GM19099 (cell line): ENCODE results near the gene LCNL1.

Source experiments
- POLR2A ChIP-seq: IDR thresholded peaks from 3 replicates; pipeline ENCODE4 v1.6.1; 2011; ENCODE audit warnings: low read depth; ENCODE audit not compliant: insufficient read length; ENCODE audit errors: extremely low read depth

Gene LCNL1

GRCh38 chr9:136985027-136985602, 2.3 kb downstream of the LCNL1 start:
- no peak for TF ChIP-seq POLR2A

- no peak for TF ChIP-seq POLR2A
These were observed 3.1 kb downstream of the LCNL1 start for GRCh38 chr9:136985853-136986252.

- no peak for TF ChIP-seq POLR2A
These were observed 6.1 kb downstream of the LCNL1 start for GRCh38 chr9:136988872-136989271.

- TF ChIP-seq POLR2A, result no peak
These were observed 7.6 kb downstream of the LCNL1 start for GRCh38 chr9:136990242-136990911.

- TF ChIP-seq POLR2A, result peak; percentile 70
These were observed 9.4 kb downstream of the LCNL1 start, which contains the start of gene PAXX for GRCh38 chr9:136991993-136992818. Gene PAXX (plus strand): TSS chr9:136992422. CDS start chr9:136992444, 22 bp downstream.

GRCh38 chr9:136992819-136993369, 10.1 kb downstream of the LCNL1 start:
- no peak for TF ChIP-seq POLR2A

GRCh38 chr9:136994180-136994887, 11.5 kb downstream of the LCNL1 start:
- TF ChIP-seq POLR2A, result no peak

- TF ChIP-seq POLR2A, result no peak
These were observed 12.1 kb downstream of the LCNL1 start for GRCh38 chr9:136994888-136995230.

GRCh38 chr9:136995362-136995761, 12.6 kb downstream of the LCNL1 start:
- no peak for TF ChIP-seq POLR2A

GRCh38 chr9:136995772-136996311, 13.0 kb downstream of the LCNL1 start:
- no peak for TF ChIP-seq POLR2A

- TF ChIP-seq POLR2A, result no peak
These were observed 13.8 kb downstream of the LCNL1 start, which contains the start of gene CLIC3 for GRCh38 chr9:136996361-136997292. Gene CLIC3 (minus strand): TSS chr9:136996568. CDS start chr9:136996543, 25 bp downstream.

GRCh38 chr9:136997371-136997770, 14.6 kb downstream of the LCNL1 start:
- TF ChIP-seq POLR2A, result no peak

GRCh38 chr9:136997830-136998234, 15.0 kb downstream of the LCNL1 start:
- TF ChIP-seq POLR2A, result no peak

- no peak for TF ChIP-seq POLR2A
These were observed 17.6 kb downstream of the LCNL1 start for GRCh38 chr9:137000177-137000930.
